ENCODE measurements around the gene NFKBIE. TPM values are rescaled to one million over a fixed set of nuclear protein-coding genes. Genes with fewer than 3 reads are reported as not detected.
A peak's percentile ranks its signal among the peaks of the same experiment; 100 is the strongest.

The NFKBIE gene
- total and polyA plus RNA-seq, 12 donors = 1.5 to 8.7 (median 3.6) TPM

- WGBS, 2 donors = 95% methylated on average over 7 to 8 of the region's 8 CpGs
- Histone ChIP-seq H3K27ac (no peak overlapping the region), H3K27me3 (peaks cover 0 to 24% (median 15%) of the 10 kb centered on the region in 7 donors), H3K4me3 (no peak overlapping the region), H3K9me3 (no peaks in the 10 kb centered on the region), H3K4me1 (peaks cover 5 to 17% (median 14%) of the 10 kb centered on the region in 9 donors), H3K36me3 (peaks cover 0 to 63% (median 44%) of the 10 kb centered on the region in 9 donors)
- intact Hi-C loops (cut with DNase I) = loop anchor here in 1 of 10 donors (5.0 kb wide), 1 partner anchor 34 kb away; the partner anchor contains the start of gene NFKBIE
- DNase-seq (no peak), ATAC-seq (no peak)
- TF ChIP-seq CTCF (IDR thresholded peaks at IDR 0.05) = no peak
Observed at GRCh38 chr6:44301106-44301505, 35.8 kb upstream of the NFKBIE start.

GRCh38 chr6:44300292-44300823 lies 35.0 kb upstream of the NFKBIE start:
- Histone ChIP-seq H3K4me1 (peaks cover 5 to 17% (median 14%) of the 10 kb centered on the region in 9 donors), H3K27ac (no peak overlapping the region), H3K9me3 (no peaks in the 10 kb centered on the region), H3K27me3 (peaks cover 0 to 31% (median 23%) of the 10 kb centered on the region in 7 donors), H3K36me3 (peaks cover 0 to 55% (median 36%) of the 10 kb centered on the region in 9 donors), H3K4me3 (no peak overlapping the region)
- no peak for TF ChIP-seq CTCF (IDR thresholded peaks at IDR 0.05)
- no peak for DNase-seq
- WGBS, 2 donors = 89 to 90% methylated on average over 7 of the region's 7 CpGs
- ATAC-seq = no peak
- intact Hi-C loops (cut with DNase I) = loop anchor here in 1 of 10 donors (5.0 kb wide), 1 partner anchor 33 kb away; the partner anchor contains the start of gene NFKBIE

- Histone ChIP-seq H3K36me3 (peaks cover 0 to 40% (median 21%) of the 10 kb centered on the region in 9 donors), H3K4me1 (peaks cover 5 to 17% (median 14%) of the 10 kb centered on the region in 9 donors), H3K4me3 (no peak overlapping the region), H3K27me3 (peaks cover 0 to 46% (median 38%) of the 10 kb centered on the region in 7 donors), H3K9me3 (no peaks in the 10 kb centered on the region), H3K27ac (no peak overlapping the region)
- DNase-seq = no peak
- no peak for TF ChIP-seq CTCF (IDR thresholded peaks at IDR 0.05)
- 80 to 91% methylated on average over 3 of the region's 3 CpGs for WGBS, 2 donors
- ATAC-seq = no peak
- intact Hi-C loops (cut with DNase I) = no loop called here
Observed at GRCh38 chr6:44298864-44299263, 33.5 kb upstream of the NFKBIE start.

- H3K36me3 ChIP-seq = peaks cover 0 to 34% (median 15%) of the 10 kb centered on the region in 9 donors
- H3K27me3 ChIP-seq = peaks cover 0 to 53% (median 44%) of the 10 kb centered on the region in 7 donors
- TF ChIP-seq CTCF (IDR thresholded peaks at IDR 0.05) = no peak
Observed at GRCh38 chr6:44298055-44298803, 32.9 kb upstream of the NFKBIE start.

More at GRCh38 chr6:44298055-44298803, 32.9 kb upstream of the NFKBIE start:
- no peak for DNase-seq
- Histone ChIP-seq H3K27ac (no peak overlapping the region), H3K4me3 (peak overlapping the region in 7 of 10 donors; percentile 38 to 63 (median 55)), H3K4me1 (peaks cover 5 to 17% (median 14%) of the 10 kb centered on the region in 9 donors), H3K9me3 (no peaks in the 10 kb centered on the region)
- intact Hi-C loops (cut with DNase I) = no loop called here
- WGBS, 2 donors = 38 to 39% methylated on average over 20 of the region's 20 CpGs
- peak in 3 of 8 donors; percentile 7 to 20 (median 10) for ATAC-seq

All from heart right ventricle (tissue), 16 donors.